HG03442 (cell line): ENCODE data around the gene TNFAIP8L1.
A peak's percentile ranks its signal among the peaks of the same experiment; 100 is the strongest.

Experiments used
- ATAC-seq: cut with Tn5 transposase; IDR thresholded peaks from one replicate; pipeline ENCODE4 v1.9.1; 2021; ENCODE audit warnings: mild to moderate bottlenecking, moderate library complexity; ENCODE audit not compliant: unreplicated experiment

Gene TNFAIP8L1

DNA sequence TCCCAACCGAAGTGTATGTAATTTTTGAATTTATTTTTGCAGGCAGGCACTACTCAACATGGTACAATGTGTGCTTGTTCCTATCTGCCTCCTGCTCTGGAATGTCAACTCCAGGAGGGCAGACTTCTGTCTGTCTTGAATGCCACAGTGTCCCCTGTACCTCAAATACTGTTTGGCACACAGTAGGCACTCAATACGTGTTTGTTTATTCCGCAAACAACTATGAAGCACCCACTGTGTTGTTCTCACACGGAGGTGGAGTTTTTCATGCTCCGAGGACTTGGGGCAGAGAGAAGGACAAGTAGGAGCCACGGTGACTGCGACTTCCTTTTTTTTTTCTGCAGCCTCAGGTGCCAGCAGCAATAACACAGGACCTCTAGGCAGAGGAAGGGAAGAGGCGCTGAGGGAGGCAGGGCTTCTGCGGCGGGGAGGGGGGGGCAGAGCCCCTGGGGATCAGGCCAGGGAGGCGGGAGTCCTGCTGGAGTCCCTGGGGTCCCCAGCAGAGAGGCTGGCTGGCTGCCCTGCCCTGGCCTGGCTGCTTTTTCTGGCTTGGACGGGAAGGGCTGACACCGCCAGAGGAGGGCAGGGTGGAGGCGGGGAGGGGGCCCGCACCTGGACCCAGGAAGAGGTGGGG lies 29.3 kb upstream of the TNFAIP8L1 start:
- ATAC-seq, result no peak

GRCh38 chr19:4613254-4613751 lies 26.0 kb upstream of the TNFAIP8L1 start:
- ATAC-seq, result no peak

DNA sequence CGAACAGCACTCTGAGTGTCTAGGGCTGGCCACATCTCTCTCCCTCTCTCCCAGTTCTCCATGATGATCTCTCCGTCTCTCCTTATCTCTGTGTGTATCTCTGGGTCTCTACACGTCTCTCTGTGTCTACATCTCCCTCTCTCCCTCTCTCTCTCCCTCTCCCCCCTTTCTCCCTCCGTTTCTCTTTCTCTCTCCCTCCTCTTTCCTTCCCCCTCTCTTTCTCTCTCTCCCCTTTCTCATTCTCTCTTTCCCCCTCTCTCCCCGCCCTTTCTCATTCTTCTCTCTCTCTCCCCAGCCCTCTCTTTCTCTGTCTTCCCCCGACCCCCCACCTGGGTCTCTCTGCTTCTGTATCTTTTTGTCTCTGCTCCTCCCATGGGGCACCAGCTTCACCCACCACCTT lies 21.3 kb upstream of the TNFAIP8L1 start:
- no peak for ATAC-seq

GRCh38 chr19:4619668-4620294 lies 19.5 kb upstream of the TNFAIP8L1 start:
- ATAC-seq, result no peak

GRCh38 chr19:4620675-4621074 lies 18.6 kb upstream of the TNFAIP8L1 start:
- ATAC-seq, result no peak

DNA sequence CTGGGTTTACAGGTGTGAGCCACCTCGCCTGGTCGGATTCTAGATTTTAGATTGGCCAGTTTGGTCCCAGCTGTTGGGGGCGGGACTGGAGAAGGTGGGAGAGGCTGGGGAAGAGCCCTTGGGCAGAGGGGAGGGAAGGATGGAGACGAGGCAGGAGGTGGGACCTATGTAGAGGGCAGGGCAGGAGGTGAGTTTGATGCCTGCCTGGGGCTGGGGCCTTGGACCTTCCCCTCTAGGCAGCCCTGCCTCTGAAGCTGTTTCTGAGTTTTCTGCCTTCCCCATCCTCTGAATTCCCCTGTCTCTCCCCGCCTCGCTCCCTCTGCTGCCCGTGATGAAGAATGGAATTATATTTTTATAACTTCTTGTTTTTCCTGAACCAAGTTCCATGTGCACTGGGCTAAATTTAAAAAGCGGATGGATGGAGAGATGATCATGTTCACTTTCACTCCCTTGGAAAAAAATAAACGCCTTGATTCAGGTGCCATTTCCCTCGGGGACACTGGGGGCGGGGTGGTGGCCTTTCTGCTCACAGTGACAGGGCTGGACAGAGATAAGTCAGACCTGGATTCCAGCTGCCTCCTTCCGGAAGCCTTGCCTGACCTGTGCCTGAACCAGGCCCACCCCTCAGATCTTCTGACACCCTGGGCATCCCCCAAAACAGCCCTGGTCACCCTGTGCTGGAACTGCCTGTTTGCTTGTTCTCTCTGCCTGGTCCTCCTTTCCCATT lies 16.5 kb upstream of the TNFAIP8L1 start:
- no peak for ATAC-seq

- ATAC-seq, result no peak
Observed at GRCh38 chr19:4624301-4624700, 15.0 kb upstream of the TNFAIP8L1 start.

- ATAC-seq, result no peak
Observed at GRCh38 chr19:4624733-4625362, 14.5 kb upstream of the TNFAIP8L1 start.

DNA sequence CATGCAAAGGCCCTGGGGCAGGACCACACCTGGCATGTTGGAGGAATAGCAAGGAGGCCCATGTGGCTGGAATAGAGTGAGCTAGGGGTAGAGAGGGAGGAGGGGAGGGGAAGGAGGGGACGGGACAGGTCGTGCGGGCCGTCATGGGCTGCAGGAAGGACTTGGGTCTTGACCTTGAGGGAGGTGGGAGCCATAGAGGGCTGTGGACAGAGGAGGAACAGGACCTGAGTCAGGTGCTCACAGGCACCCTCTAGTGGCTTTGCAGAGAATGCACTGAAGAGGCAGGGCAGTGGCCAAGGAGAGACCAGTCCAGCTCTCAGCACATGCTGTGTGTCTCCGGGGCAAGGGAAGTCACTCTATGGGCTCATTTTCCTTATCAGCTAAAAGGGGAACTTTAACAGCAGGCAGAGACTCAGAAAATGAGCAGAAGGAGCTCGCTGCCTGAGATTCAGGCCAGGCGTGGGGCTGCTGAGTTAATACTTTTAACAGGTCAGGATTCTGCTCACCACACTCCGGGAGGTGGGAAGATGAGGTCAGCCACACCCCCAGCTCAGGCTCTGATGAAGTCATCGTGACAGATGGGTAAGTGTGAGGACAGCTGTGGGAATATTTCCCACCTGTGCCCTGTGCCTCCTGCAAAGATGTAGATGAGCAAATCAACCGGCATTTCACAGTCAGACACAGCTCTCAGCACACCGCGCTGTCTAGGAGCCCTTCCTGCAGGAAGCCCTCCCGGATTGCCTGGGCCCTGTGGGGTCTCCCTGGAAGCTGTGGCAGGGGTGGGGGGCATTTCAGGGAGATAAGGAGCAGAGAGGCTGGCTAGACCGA lies 6.0 kb upstream of the TNFAIP8L1 start:
- no peak for ATAC-seq

- ATAC-seq, result no peak
Observed at GRCh38 chr19:4635754-4636116, 3.6 kb upstream of the TNFAIP8L1 start.

DNA sequence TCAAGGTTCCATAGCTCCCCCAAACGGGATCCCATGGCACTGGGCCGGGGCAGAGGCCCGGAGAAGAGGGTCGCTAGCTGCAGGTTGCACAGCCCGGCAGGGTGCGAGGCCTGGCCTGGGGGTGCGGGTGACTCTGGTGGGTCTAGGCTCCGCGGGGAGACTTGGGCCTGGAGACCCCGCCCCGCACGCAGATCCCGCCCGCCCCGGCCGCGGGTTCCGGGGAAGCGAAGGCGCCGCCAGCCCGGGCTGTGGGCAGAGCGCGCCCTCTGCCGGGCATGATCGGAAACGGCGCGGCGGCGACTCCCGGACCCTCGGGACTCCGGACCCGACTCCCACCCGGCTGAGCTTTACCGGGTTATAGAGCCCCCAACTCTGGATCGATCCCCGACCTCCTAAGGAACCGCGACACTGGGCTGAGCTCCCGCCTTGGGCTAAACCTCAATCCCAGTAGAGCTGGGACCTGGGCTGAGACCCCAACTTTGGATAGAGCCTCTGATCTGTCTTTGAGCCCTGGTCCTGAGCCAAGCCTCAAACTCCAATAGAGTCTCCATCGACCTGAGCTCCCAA lies 3.1 kb upstream of the TNFAIP8L1 start:
- ATAC-seq, result no peak

DNA sequence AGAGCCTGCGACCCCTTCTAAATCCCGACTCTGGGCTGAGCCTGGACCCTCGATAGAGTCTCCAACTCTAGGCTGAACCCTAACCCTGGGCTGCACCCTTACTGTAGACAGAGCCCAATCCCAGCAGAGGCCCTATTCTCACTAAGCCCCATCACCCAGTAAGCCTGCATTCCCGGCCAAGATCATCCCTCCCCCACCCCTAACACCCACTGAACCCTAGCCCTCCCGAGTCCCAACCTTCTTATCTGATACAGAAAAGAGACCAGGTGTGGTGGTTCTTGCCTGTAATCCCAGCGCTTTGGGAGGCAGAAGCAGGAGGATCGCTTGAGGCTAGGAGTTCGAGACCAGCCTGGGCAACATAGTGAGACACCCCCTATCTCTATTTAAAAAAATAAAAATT lies 2.6 kb upstream of the TNFAIP8L1 start:
- no peak for ATAC-seq

- ATAC-seq, result no peak
Observed at GRCh38 chr19:4638317-4638716, 999 bp upstream of the TNFAIP8L1 start.

GRCh38 chr19:4639531-4640246 lies 373 bp downstream of the TNFAIP8L1 start:
- peak; percentile 2 for ATAC-seq

- no peak for ATAC-seq
Observed at GRCh38 chr19:4640247-4641000, 1.1 kb downstream of the TNFAIP8L1 start.

- ATAC-seq, result no peak
Observed at GRCh38 chr19:4641132-4641531, 1.8 kb downstream of the TNFAIP8L1 start.

DNA sequence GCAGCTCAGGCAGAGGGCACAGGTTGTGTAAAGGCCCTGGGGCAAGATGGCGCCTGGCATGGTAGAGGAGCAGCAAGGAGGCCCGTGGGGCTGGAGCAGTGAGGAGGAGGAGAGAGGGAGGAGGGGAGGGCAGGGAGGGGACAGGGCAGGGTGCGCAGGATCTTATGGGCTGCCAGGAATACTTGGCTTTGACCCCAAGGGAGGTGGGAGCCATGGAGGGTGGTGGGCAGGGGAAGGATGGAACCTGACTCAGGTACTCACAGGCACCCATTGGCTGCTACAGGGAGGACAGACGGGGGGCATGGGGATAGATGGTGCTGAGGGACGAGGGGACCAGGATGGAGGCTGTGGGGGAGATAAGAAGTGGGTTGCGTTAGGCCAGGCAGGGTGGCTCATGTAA lies 3.3 kb downstream of the TNFAIP8L1 start:
- no peak for ATAC-seq

DNA sequence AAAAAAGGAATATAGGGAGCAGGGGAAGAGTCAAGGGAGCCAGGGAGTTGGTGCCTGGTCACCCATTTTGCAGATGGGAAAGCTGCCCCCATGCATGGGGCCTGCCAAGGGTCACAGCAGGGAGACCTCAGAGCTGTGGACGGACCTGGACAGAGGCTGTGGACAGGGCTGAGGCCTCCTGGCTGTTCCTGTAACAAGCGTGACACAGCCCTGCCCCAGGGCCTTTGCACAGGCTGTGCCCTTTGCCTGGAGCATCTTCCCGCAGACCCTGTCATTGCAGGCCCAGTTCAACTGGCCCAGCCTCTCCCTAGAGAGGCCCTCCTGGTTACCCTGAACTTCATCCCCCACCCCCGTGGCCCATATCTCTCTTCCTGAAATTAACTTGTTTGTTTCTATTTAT lies 6.4 kb downstream of the TNFAIP8L1 start:
- no peak for ATAC-seq
